DND-41 (cell line): ENCODE results near the gene MYO1B.

Experiments
- CTCF ChIP-seq: IDR thresholded peaks from 2 replicates; pipeline ENCODE4 v1.5.1; 2012; ENCODE audit warnings: borderline replicate concordance, low read length, moderate library complexity, mild to moderate bottlenecking; ENCODE audit not compliant: poor library complexity, severe bottlenecking; ENCODE audit errors: extremely low read depth
- EZH2 ChIP-seq: IDR thresholded peaks from 3 replicates; pipeline ENCODE4 v1.6.1; 2012; ENCODE audit warnings: borderline replicate concordance, low read depth, mild to moderate bottlenecking, moderate library complexity, low read length, inconsistent platforms; ENCODE audit not compliant: severe bottlenecking

GRCh38 chr2:191369034-191369433 is 123.8 kb downstream of the MYO1B start:
- TF ChIP-seq CTCF: peak; percentile 55
- TF ChIP-seq EZH2: no peak
